UCSD-AML1 (cell line): ENCODE measurements around the gene BCL2L12.

ENCODE experiments used
- DNase-seq: peaks from one replicate; lab custom pipeline; 2025; ENCODE audit not compliant: unreplicated experiment; lab: John Stamatoyannopoulos, UW

BCL2L12 gene

DNA sequence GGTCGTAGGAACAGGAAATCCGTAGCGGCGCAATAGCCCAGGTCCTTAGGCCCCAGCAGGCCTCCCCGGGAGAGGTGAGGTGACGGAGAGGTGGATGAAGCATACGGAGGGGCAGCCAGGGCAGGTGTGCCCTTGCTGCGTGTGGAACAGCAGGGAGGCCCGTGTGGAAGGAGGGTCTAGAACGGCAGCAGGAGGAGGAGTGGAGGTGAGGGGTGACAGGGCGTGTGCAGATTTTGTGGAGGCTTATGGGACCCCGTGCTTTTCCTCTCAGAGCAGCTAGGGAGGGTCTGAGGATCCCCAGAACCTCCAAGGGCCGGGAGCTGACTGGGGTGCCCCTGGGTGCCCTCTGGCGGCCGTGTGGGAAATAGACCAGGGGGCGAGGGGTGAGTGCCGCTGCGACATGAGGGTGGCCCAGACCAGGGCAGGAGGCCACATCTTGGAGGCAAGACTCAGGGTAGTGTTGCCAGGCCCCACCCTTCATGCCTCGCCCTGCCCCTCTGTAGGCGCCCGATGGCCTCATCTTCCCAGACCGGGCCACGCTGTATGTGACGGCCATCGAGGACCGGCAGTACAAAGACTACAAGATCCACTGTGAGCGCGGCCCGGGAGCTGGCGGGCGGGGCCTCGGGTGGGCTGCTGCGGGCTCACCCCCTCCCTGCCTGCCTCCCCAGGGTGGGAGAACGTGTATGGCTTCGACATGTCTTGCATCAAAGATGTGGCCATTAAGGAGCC is 18.7 kb downstream of the BCL2L12 start:
- DNase-seq = peak; percentile 27

DNA sequence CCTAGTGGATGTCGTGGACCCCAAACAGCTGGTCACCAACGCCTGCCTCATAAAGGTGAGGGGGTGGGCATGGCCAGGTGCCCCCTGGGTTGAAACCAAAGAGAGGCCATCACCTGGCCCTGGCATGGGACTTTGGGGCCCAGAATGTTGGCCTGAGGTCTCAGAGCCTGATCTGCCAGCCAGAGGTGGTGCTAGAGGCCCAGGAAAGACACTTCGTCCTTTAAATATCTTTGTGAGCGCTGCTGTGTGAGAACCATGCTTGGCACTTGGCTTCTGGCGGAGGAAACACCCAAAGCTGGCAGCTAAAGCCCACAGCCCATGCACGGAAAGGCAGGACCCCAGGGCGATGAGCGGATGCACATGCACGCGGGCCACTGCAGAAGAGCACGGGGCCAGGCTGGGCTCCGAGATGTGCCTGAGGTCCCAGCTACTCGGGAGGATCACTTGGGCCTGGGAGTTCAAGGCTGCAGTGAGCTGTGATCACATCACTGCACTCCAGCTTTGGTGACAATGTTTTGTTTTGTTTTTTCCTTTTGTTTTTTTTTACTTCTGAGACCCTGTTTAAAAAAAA is 19.3 kb downstream of the BCL2L12 start:
- DNase-seq = no peak

DNA sequence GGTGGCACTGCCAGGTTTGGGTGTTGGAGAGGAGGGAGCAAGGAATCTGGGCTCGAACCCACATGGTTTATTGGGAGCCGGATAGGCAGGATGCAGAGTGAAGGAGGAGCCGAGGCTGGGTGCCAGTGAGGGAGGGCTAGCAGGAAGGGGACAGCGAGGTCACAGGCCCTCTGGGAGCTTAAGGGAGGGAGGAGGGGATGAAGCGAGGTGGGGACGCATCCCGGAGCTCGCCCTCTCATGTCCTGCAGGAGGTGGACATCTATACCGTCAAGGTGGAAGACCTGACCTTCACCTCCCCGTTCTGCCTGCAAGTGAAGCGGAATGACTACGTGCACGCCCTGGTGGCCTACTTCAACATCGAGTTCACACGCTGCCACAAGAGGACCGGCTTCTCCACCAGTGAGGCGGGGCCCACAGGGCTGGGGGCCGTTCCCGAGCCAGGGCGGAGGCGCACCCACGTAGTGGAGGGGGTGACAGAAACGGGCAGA is 20.2 kb downstream of the BCL2L12 start:
- DNase-seq = no peak

DNA sequence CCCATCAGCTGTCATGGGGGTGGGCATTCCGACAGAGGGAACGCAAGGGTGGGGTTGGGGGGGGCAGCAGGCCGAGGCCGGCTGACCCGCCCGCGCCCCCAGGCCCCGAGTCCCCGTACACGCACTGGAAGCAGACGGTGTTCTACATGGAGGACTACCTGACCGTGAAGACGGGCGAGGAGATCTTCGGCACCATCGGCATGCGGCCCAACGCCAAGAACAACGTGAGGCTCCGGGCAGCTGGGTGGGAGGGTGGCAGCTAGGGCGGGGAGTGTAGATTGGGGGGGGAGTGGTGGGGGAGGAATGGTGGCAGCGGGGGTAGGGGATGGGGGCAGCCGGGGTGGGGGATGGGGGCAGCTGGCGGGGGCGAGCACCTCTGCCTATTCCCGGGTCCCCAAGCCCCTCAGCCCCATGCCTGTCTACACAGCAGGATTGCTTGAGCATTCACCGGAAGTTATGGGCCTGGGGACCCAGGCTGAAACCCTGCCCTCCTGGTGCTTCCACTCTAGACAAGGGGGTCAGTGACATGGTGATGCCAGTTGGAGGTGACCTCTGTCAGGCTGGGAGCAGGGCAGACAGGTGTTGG is 20.9 kb downstream of the BCL2L12 start:
- no peak for DNase-seq

DNA sequence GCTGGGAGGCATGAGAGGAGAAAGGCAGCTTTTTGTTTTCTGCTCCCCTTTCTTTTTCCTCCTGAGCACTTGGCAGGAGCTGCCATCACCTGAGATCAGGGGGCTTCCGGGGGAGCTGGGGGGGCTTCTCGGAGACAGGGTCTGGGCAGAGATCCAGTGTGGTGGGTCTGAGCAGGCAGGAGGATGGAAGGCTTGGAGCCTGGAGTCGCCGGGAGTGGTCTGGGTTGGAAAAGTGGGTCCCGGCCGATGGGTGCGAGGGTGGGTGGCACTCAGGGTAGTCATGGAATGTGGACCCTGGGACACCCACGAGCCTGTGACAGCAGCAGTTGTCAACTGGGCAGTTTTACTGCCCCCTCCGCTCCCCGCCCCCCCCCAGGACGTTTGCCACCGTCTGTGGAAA is 21.4 kb downstream of the BCL2L12 start:
- no peak for DNase-seq

DNA sequence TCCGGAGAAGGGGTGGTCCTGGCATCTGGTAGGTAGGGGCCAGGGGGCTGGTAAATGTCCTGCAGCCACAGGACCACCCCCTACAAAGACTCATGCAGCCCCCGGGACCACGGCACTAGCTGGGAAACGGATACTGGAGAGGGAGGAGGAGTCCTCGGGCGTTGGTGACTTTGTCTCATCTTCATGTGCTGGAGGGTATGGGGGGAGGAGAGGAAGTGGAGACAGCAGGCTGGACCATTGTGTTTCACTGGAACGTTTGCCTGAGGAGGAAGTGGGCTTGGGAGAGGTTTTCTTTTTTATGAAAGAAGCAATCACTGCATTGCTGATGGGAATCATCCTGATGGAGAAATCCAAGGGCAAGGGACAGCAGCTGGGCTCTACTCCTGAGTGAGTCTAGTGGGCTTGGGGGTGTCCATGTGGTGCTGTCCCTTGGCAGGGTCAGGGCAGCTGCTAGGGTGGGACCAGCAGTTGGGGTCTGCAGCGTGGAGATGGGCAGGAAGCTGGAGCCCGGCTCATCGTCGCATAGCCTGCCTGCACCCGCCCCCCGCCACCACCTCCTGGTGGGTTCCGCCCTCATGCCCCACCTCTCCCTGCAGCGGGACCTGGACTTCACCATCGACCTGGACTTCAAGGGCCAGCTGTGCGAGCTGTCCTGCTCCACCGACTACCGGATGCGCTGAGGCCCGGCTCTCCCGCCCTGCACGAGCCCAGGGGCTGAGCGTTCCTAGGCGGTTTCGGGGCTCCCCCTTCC is 22.0 kb downstream of the BCL2L12 start:
- no peak for DNase-seq

DNA sequence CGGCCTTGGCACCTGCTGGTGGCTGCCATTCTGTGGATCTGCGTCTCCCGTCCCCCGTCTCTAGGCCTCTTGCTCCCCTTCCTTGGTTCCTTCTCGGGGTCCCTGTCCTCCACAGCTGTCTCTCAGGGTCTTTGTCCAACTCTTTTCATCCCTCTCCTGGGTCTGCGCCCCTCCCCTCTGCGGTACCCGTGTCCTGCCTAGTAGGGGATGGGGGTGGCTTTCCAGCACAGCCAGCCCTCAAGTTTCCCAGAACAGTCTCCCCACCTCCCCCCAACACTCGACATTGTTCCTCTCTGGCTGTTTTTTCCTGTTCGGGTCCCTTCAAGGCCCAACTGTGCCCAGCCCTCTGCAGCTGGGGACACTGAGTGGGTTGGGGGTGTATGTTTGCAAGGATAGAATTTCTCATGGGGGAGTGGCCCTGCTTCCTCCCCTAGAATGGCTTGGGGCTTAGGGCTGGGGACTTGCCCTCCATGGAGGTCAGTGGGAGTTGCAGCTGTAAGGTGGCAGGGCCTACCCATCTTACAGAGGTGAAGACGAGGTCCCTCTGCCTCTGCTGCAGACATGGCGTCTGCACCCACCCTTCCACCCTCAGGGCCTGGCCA is 22.9 kb downstream of the BCL2L12 start:
- no peak for DNase-seq

DNA sequence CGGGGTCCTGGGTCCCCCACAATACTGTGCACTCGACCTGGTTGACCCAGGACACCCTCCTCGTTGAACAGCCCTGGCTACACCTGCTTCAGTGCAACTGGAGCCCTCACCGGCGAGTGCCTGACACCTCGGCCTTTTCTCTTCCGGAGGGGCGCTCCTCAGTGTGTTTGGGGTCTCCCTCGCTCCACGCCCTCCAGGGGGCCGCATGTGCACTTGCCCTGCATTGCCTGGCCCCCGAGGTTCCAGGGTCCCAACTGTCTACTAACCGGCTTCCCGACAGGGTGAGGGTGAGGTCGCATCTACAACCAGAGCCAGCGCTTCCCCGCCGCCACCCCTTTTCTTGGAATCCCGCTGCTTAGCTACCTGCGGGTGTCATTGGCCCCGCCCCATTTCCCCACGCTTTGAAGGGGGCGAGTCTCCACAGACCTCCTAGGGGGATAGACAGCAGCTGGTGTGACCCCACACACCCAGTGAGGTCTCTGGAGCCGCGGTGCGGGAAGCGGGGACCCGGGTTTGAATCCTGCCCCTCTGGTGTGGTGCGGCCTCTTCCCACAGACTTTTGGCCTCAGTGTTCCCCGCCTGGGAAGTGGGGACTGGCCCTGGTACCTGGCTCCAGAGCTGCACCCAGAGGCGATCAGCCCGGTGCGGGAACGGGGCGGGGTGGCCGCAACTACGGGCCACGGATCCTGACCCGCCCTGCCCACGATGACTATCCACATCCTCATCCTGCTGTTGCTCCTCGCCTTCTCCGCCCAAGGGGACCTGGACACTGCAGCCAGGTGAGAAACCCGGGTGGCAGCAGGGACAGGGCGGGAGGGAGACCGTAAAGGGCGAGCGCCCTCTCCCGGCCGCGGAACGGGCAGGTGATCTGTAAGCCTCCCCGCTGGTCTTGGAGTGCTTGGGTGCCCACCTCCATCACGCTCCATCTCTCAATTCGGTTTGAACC is 23.7 kb downstream of the BCL2L12 start, which contains the start of gene ADM5:
Gene ADM5, plus strand, starts transcription at position 462 of the 946 bp plus-strand sequence. Its CDS starts 244 bp downstream, at position 706.
- DNase-seq = no peak

DNA sequence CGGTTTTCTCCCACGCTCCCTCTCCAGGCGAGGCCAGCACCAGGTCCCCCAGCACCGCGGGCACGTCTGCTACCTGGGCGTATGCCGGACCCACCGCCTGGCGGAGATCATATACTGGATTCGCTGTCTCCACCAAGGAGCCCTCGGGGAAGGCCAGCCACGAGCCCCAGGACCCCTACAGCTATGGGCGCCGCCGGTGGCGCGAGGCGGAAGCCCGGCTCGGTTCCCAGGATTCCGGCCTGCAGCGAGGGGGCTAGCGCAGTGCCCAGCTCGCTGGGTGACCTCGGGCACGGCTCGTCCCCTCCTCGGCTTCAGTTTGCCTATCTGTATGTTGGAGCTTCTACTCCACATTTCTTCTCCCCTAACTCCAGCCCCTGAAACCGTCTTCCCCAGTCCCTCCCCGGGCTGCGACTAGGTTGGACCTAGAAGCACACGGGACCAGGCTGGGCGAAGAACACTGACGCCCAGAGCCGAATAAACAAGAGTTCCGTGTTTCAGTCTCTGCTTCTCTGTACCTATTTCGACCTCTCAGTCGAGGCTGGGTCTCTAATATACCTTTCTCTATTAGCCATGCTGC is 24.4 kb downstream of the BCL2L12 start:
- DNase-seq = no peak

DNA sequence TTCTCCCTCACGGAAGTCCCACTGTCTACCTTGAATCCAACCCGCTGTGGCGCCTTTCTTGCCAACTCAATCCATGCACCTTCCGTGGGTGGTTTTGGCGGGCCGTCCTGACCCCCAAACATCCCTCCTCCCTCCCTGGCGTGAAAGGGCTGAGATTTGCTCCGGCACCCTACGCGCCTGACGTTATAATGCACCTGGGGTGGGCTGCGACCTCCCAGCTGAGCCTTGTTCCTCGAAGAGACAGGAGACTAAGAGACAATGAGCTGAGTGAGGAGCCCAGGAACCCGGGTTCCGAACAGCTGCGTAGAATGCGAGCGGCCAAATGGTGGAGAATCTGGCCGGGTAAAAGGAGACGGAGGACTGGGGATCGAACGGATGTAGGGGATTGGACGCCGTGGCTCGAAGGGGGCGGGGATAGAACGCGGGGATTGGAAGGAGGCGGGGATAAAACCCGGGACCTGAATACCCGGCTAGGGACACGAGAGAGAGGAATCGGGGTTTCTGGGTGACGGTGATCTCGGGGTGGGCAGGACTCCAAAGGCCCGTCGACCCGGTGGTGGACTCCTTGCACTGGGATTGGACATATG is 25.0 kb downstream of the BCL2L12 start, which contains the start of gene CPT1C:
Gene CPT1C, plus strand, starts transcription at position 461 of the 587 bp plus-strand sequence. CDS start 1,137 bp downstream, outside the sequence.
- no peak for DNase-seq

DNA sequence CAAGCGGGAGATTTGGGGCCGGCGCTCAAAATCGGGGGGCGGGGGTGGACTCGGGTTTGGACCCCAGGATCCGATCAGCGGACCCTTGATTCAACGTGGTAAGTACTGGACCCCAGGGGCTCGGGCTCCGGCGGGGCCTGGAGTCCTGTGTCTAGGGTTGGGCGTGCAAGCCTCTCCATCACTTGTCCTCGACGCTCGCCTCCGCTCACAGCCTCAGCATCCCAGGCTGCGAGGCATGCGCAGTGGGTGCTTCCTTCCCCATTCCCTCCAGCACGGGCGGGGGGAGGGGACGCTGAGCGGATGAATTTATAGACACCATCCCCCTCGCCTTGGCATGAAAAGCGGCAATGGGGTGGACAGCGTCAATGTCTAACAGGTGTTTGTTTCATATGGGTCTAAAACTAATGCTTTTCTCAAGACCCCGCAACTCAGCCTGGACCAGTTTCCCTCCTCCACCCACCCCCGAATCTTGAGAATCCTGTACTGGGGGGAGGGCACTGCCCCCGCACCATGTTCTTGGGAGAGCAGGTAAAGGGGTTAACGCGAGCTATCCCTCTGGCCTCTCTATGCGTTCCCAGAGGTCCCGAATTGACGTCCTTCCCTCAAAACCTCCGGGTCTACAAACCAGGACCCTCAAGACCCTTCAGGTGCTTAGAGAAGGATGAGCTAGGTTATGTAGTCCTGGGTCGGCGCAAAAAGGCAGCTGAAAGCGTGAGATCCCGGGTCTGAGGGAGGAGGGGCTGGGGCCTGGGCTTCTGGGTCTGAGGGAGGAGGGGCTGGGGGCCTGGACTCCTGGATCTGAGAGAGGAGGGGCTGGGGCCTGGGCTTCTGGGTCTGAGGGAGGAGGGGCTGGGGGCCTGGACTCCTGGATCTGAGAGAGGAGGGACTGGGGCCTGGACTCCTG is 25.8 kb downstream of the BCL2L12 start:
- no peak for DNase-seq

DNA sequence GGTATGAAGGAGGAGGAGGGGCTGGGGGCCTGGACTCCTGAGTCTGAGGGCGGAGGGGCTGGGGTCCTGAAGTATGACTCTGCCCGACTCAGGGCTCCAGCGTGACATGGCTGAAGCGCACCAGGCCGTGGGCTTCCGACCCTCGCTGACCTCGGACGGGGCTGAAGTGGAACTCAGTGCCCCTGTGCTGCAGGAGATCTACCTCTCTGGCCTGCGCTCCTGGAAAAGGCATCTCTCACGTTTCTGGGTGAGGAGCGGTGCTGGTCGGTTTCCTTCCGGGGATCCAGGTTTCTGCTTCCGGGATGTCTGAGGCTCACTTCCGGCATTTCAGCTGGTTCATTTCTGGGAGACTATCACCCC is 26.4 kb downstream of the BCL2L12 start:
- DNase-seq = no peak

DNA sequence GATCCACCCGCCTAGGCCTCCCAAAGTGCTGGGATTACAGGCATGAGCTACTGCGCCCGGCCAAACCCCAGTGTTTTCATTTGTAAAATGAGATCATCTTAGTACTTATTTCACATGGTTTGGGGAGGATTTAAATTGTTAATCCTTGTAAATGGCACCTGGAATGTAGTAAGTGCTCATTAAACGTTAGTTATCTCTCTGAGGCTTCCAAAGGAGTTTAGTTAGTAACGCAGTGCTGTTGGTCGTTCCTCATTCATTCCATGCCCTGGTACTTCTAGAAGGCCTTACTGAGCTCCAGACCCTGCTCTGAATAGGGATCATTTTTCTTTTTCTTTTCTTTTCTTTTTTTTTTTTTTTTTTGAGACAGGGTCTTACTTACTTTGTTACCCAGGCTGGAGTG is 30.4 kb downstream of the BCL2L12 start:
- no peak for DNase-seq

DNA sequence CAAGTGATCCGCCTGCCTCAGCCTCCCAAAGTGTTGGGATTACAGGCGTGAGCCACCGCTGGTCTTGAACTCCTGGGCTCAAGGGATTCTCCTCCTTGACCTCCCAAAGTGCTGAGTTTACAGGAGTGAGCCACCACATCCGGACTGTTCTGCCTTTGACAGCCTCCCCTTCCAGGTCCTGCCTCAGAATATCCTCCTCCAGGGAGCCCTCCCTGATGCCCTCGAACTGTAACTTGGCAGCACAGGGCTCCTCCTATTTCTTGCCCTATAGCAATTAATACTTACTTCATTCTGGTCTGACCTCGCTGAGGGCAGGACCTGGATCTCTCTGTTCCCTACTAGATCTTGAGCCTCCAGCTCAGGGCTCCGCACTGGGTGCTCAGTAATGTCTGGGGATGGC is 31.1 kb downstream of the BCL2L12 start:
- no peak for DNase-seq

DNA sequence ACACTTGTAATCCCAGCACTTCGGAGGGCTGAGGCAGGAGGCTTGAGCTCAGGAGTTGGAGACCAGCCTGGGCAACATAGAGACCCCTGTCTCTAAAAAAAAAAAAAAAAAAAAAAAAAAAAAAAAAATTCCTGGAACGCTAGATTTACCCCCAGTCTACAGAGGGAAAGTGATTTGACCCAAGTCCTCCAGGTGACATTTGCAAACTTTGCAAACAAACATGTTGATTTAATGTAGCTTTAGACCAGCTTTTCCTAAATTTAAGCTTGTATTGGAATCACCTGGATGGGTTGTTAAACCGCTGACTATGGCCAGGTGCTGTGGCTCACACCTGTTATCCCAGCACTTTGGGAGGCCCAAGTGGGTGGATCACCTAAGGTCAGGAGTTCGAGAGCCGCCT is 33.6 kb downstream of the BCL2L12 start:
- no peak for DNase-seq

DNA sequence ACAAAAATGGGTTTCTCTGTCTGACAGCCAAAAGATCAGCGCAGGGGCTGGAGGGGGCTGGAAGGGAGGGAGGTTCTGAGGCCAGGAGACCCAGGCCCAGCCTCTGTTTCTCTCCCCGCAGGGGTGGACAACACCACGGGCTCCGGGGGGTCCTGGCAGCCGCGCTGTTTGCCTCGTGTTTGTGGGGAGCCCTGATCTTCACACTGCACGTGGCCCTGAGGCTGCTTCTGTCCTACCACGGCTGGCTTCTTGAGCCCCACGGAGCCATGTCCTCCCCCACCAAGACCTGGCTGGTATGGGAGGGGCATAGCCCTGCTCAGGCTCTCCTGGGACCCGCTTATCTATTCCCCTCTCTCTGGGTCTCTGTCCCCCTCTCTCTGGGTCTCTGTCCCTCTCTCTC is 34.8 kb downstream of the BCL2L12 start:
- DNase-seq = no peak

DNA sequence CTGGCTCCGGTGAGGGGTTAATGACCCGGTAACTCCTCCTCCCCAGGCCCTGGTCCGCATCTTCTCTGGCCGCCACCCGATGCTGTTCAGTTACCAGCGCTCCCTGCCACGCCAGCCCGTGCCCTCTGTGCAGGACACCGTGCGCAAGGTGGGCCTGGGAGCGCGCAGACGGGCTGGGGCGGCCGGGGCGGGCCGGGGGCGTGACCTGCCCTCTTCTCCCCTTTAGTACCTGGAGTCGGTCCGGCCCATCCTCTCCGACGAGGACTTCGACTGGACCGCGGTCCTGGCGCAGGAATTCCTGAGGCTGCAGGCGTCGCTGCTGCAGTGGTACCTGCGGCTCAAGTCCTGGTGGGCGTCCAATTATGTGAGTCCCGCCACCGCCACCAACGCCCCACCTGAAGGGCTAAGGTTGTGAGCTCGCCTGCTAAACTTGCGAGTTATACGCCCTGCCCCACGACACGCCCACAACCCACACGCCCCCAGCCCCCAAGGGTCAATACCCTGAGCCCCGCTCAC is 35.6 kb downstream of the BCL2L12 start:
- no peak for DNase-seq
